ELR (cell line): Measurements from ENCODE around the gene SULT4A1.

Source experiments
- DNase-seq: peaks from one replicate; pipeline ENCODE4 v3.0.0-alpha.2; 2015; ENCODE audit warnings: low read depth

SULT4A1 gene

GRCh38 chr22:43828725-43828997 lies 33.7 kb downstream of the SULT4A1 start:
- no peak for DNase-seq

DNA sequence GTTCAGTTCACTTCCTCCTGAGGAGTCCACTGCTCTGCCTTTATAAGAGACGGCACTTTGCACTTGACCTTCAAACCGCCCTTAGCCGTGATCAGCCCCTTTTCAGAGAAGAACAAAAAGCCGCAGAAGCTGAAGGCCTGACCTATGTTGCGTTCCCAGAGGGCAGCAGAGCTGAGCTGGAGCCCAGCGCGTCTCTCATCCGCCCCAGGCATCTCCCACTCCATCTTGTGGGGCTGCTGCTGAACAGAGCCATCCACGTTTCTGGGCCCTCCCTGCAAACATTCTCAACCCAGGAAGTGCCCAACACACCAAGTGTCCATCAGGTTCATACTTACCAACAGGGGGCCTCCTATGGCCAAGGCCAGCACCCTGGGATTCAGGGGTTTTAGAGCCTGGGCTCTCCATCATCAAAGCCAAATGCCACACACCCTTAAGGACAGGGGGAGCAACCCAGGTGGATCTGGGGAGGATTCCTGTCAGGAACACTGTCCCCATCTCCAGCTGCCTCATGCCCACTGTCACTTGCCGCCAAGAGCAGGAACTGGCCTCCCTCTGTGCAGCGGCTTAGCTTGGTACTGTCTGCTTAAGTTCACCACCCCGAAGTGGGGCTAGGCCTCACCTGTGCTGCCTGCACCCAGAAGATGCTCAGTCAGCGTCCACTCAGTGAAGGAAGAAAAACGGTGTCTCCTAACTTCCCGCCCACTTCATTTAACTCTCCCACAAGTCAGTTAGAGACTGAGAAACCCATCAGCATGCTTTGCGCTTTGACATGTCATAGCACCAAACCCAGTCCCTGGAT lies 34.2 kb downstream of the SULT4A1 start:
- no peak for DNase-seq

- DNase-seq: no peak
Measured at GRCh38 chr22:43827003-43827735, 35.1 kb downstream of the SULT4A1 start.

DNA sequence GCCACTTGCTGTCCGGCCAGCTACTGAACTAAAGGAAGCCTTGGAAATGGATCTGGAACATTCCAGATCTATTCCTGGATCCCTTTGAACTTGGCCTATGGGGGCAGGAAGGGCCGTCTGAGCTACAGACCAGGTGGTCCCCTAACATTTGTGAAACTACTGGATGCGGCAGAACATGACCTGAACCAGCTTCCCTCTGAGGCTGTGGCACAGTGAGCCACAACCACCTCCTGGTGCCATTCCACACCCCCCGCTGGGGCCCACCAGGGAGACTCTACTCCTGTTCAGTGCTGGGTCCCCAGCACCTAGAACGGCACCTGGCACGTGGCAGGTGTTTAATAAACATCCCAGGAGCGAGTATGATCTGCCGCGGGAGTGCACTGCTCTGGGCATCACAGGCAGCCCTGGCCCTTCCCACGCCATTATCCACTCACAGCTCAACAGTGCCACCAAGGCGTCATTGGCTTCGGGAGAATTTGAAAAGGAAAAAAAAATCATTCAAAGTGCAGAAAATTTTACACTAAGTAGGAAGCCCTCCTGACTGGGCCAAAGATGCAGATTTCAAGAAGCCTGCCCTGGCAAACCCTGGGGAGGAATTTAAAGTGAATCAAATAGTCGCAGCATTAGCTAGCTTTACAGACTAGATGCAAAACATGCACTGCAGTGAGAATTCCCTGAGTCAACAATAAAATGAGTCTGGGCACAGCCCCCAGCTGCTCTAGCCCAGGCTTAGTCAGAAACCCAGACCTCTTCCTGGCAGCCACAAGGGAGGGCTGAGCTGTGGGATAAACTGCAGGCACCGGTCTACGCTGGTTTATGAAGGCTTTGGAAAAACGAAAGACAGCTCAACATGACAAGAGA lies 35.9 kb downstream of the SULT4A1 start:
- DNase-seq: peak; percentile 54

DNA sequence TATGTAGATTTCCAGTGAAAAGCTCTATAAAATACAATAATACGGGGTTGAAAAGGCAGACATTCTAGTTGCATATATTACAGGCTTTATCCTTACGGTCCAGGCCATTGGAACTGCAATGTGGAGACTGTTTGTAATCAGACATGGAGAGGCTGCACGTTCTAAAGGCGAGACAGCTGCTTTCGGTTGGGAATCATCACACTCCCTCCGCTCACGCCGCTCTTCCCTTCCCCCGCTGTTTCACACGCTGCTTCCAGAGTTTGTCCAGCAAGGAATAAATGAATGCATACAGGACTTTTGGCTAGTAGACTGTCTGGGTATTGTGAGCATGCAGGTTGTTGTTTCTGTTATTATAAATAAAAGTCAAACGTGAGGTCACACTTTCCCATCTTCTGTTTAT lies 36.7 kb downstream of the SULT4A1 start:
- DNase-seq: no peak

GRCh38 chr22:43824724-43825420 lies 37.4 kb downstream of the SULT4A1 start:
- no peak for DNase-seq

- DNase-seq: no peak
Measured at GRCh38 chr22:43823911-43824665, 38.2 kb downstream of the SULT4A1 start.

- no peak for DNase-seq
Measured at GRCh38 chr22:43823353-43823908, 38.9 kb downstream of the SULT4A1 start.

DNA sequence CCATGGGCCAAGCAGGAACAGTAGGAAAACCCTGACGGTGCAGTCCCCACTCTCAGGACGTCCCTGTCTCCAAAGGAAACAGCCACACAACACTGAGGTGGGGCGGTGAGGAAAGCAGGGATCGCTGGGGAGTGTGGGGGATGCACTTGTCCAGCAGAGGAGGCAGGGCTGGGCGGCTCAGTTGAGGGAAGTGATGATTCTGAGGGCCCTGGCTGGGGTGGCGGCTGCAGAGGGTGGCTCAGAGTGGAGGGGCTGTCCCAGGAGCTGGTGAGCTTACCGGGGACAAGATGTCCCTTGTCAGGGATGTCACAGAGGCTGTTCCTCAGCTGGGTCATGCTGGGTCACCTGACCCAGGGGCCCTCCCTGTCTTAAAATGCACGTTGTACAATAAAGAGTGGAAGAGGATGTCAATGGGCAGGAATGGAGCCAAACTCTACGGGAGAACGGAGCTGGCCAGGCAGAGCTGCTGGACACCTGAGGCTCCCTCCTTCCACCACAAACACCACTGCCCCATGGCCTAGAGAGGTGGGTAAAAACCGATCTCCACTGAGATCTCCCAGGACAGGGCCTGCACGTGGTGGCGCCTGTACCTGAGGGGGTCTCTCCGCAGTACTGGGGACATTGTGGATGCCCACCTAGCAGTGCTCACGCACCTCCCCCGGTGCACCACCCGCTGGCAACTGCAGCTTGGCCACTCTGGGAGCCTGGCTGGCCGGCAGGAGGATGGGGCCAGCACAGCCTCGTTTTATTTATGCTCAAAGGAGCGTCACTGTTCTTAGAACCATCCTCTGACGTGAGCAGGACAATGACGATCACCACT lies 40.5 kb downstream of the SULT4A1 start:
- DNase-seq: no peak

GRCh38 chr22:43820651-43821305 lies 41.5 kb downstream of the SULT4A1 start:
- no peak for DNase-seq

DNA sequence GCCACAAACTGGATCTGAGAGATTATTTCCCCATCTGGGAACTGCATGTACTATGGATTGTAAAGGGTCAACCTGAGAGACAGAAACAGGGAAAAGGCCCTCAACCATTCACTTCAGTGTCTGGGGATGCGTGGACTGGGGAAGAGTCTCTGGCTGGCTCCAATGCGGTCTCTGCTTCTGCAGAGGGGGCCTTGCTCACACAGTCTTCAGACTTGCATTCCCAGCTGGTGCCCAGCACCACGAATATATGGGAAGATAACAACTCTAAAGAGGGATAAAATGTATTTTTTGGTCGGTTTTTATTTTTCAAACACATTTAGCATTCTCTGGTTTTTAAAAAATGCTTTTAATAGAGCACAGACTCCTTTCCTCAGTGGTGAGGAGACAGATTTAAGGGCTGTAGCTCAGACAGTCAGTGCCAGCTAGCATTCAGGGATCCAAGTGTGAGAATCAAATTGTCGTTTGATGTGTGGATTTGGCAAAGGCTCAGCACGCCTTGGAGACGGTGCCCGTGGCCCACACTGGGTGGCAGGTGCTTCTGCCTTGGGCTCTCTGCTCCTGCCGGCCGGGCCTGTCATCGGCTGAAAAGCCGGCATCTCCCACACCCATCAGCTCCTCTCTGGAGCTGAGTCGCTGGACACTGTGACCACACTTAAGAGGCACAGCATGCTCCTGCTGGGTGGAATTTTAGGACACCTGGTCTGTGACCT lies 42.2 kb downstream of the SULT4A1 start:
- DNase-seq: no peak

GRCh38 chr22:43819421-43819921 lies 42.8 kb downstream of the SULT4A1 start:
- no peak for DNase-seq

- DNase-seq: no peak
Measured at GRCh38 chr22:43818981-43819380, 43.3 kb downstream of the SULT4A1 start.

GRCh38 chr22:43817402-43817801 lies 44.9 kb downstream of the SULT4A1 start:
- DNase-seq: no peak

DNA sequence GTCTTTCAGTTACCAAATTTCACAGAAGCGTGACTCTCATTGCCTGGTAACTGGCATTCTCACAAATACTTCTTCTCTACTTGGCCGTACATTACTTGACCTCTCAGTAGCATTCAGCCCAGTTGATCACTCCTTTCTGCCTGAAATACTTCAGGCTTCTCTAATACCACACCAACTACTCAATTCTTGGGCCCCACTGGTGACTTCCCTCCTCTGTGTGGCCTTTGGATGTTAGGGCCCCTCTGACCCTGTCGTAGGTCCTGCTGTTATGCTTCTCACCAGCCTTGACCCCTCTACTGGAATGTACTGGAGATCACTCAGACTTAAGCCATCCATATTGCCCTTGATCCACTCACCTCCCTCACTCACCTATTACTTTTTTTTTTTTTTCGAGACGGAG lies 48.0 kb downstream of the SULT4A1 start:
- DNase-seq: no peak

DNA sequence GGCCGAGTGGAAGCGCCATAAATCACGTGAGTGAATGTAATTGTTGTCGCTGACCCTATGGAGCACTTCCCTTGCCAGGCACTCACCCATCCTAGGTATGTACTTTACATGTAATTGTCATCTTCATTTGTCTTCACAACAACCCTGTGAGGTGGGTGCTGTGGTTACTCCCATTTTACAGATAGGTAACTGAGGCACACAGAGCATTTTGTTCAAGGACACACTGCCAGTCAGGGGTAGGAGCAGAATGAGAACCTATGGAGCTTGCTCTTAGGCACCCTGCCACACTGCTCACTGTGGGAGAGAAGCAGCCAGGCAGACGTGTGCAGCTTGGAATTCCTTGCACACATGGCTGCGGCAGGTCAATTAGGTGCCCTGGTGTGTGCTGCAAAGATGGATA lies 49.4 kb downstream of the SULT4A1 start:
- no peak for DNase-seq

DNA sequence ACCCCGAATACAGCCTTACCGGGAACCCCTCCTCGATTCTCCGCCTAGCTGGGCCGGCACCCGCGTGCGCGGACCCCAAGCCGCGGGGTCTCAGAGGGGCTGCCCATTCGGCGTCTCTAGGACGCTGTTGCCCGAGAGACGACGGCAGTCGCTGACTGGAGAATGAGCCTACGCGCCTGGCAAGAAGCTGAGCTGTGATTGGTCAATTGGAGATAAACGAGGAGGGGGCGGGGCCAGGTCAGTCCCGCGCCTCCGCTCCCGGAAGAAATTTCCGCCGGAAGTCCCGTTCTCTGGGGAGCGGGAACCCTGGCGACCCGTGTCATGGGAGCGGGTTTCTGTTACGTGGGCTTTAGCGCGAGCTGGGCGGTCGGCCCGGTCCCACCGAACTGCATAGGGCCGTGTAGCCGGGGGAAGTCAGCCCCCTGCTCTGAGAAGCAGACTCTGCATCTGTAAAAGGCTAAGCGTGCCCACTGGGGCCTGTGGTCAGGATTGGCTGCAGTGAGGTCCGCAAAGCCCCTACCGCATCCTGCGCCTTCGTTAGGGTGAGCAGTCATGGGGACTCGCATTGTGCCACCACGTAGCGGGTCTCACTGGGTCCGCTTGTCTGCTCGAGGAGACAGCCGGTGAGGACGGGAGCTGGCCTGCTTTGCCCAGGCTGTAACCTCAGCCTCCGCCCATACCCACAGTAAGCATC lies 50.0 kb downstream of the SULT4A1 start, which contains the start of gene EFCAB6:
TSS of gene EFCAB6 (minus strand) at position 157 of the 694 bp plus-strand sequence. CDS start 29,987 bp downstream, outside the sequence.
- DNase-seq: peak; percentile 96

DNA sequence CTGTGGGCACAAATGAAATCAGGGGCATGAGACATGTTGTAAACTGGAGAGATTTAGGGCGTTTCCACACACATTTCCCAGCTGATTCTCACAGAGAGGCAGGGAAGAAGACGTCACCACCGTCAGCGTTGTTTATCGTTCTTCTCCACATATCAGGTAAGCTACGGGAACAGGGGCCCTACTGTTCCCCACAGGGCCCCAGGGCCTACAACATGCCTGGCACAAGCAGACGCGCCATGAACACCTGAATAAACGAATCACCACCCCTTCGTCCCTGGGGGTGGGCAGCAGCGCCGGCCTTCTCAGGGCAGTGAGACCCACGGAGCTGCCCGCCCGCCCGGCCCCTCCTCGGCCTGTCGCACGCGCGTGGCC lies 50.5 kb downstream of the SULT4A1 start:
- peak; percentile 35 for DNase-seq
